Peyer's patch (tissue), 4 donors: ENCODE results near the gene ARRDC1. TPM values are rescaled to one million over a fixed set of nuclear protein-coding genes. Genes with fewer than 3 reads are reported as not detected.

Source experiments
- DNase-seq, 3 donors: peaks; one replicate each; pipeline ENCODE4 v3.0.0-alpha.2; 2017 to 2019
- H3K27ac ChIP-seq, 4 donors: fragments of 200-600 bp; sonication (generic); one replicate each; pipeline ENCODE4 v1.5.1; 2016 to 2019
- H3K27me3 ChIP-seq, 2 donors: fragments of 200-600 bp; sonication (generic); one replicate each; pipeline ENCODE4 v1.5.1; 2019
- H3K36me3 ChIP-seq, 3 donors: fragments of 200-600 bp; sonication (generic); one replicate each; pipeline ENCODE4 v1.5.1; 2016 to 2019
- H3K4me1 ChIP-seq, 4 donors: fragments of 200-600 bp; sonication (generic); one replicate each; pipeline ENCODE4 v1.5.1; 2016 to 2019
- H3K4me3 ChIP-seq, 4 donors: fragments of 200-600 bp; sonication (generic); 1 replicate in 3 of 4; 2 replicates in 1 of 4; pipeline ENCODE4 v1.5.1; 2016 to 2019; ENCODE audit warnings: mild to moderate bottlenecking in 1 of 4
- H3K9me3 ChIP-seq, 4 donors: fragments of 200-600 bp; sonication (generic); one replicate each; pipeline ENCODE4 v1.5.1; 2016 to 2019; ENCODE audit warnings: mild to moderate bottlenecking in 1 of 4
- CTCF ChIP-seq, 6 experiments: fragments of 450-650 bp in 4 of 6; fragments of 200-600 bp in 2 of 6; sonication (generic) in 1 of 6; IDR thresholded peaks; one replicate each; pipeline ENCODE4 v1.5.1; 2017 to 2019; ENCODE audit warnings: antibody characterized with exemption in 6 of 6, mild to moderate bottlenecking in 3 of 6, moderate library complexity in 1 of 6
- POLR2A ChIP-seq, 2 donors: fragments of 450-650 bp; IDR thresholded peaks; one replicate each; pipeline ENCODE4 v1.5.1; 2017; ENCODE audit warnings: antibody characterized with exemption in 2 of 2, mild to moderate bottlenecking in 2 of 2, moderate library complexity in 2 of 2
- total RNA-seq, 4 donors: library from RNA; depleted of rRNA; stranded (reverse); fragments of >200 nt; gene quantifications; one replicate each; pipeline ENCODE4 v1.1.0, GENCODE V29; 2016

The ARRDC1 gene
- total RNA-seq, 4 donors from 2014 or later: 102 to 341 (median 175) TPM

GRCh38 chr9:137588891-137589290 lies 16.6 kb upstream of the ARRDC1 start:
- Histone ChIP-seq H3K27ac (no peak overlapping the region), H3K4me1 (peaks cover 0 to 19% (median 11%) of the 10 kb centered on the region in 4 donors), H3K36me3 (peaks cover 0 to 27% (median 0%) of the 10 kb centered on the region in 3 donors), H3K27me3 (no peaks in the 10 kb centered on the region), H3K9me3 (no peaks in the 10 kb centered on the region), H3K4me3 (no peak overlapping the region)
- TF ChIP-seq CTCF (IDR thresholded peaks at IDR 0.05): no peak
- TF ChIP-seq POLR2A (IDR thresholded peaks at IDR 0.05): no peak
- DNase-seq: no peak

- H3K27ac ChIP-seq: peak overlapping the region in 2 of 4 donors; percentile 63 to 76
- no peaks in the 10 kb centered on the region for H3K27me3 ChIP-seq
- H3K4me3 ChIP-seq: peak overlapping the region; percentile 47 to 94 (median 86)
- no peaks in the 10 kb centered on the region for H3K9me3 ChIP-seq
- H3K36me3 ChIP-seq: peaks cover 0 to 27% (median 0%) of the 10 kb centered on the region in 3 donors
- H3K4me1 ChIP-seq: peaks cover 0 to 19% (median 11%) of the 10 kb centered on the region in 4 donors
- TF ChIP-seq POLR2A (IDR thresholded peaks at IDR 0.05) (no peak), CTCF (IDR thresholded peaks at IDR 0.05) (no peak)
- peak in 1 of 3 donors; percentile 59 for DNase-seq
Measured at GRCh38 chr9:137589441-137590122, 15.9 kb upstream of the ARRDC1 start.

- DNase-seq: no peak
- H3K27me3 ChIP-seq: no peaks in the 10 kb centered on the region
- H3K36me3 ChIP-seq: peaks cover 0 to 27% (median 0%) of the 10 kb centered on the region in 3 donors
- H3K4me1 ChIP-seq: peaks cover 0 to 19% (median 11%) of the 10 kb centered on the region in 4 donors
- peak overlapping the region; percentile 47 to 94 (median 86) for H3K4me3 ChIP-seq
- TF ChIP-seq CTCF (IDR thresholded peaks at IDR 0.05) (no peak), POLR2A (IDR thresholded peaks at IDR 0.05) (no peak)
- H3K27ac ChIP-seq: peak overlapping the region in 2 of 4 donors; percentile 63 to 76
- no peaks in the 10 kb centered on the region for H3K9me3 ChIP-seq
Measured at GRCh38 chr9:137590123-137590468, 15.4 kb upstream of the ARRDC1 start.

GRCh38 chr9:137590469-137591383 lies 14.8 kb upstream of the ARRDC1 start, which contains the start of gene ZMYND19:
TSS of gene ZMYND19 (minus strand) at chr9:137590512. CDS start at chr9:137590263, 249 bp downstream.
- TF ChIP-seq CTCF (IDR thresholded peaks at IDR 0.05) (no peak), POLR2A (IDR thresholded peaks at IDR 0.05) (peak in 1 of 2 donors; percentile 37)
- H3K27ac ChIP-seq: peak within 1 kb of the TSS; percentile 66 to 79 (median 74)
- DNase-seq: peak; percentile 82 to 94 (median 94)
- peaks cover 0 to 24% (median 0%) of the 10 kb centered on the region in 3 donors for H3K36me3 ChIP-seq
- no peaks in the 10 kb centered on the region for H3K9me3 ChIP-seq
- peak within 1 kb of the TSS; percentile 85 to 94 (median 92) for H3K4me3 ChIP-seq
- H3K4me1 ChIP-seq: peaks cover 0 to 19% (median 11%) of the 10 kb centered on the region in 4 donors
- H3K27me3 ChIP-seq: no peaks in the 10 kb centered on the region

- Histone ChIP-seq H3K27ac (no peak overlapping the region), H3K4me1 (peaks cover 0 to 19% (median 11%) of the 10 kb centered on the region in 4 donors), H3K9me3 (no peaks in the 10 kb centered on the region), H3K36me3 (peaks cover 0 to 7% (median 0%) of the 10 kb centered on the region in 3 donors), H3K4me3 (no peak overlapping the region), H3K27me3 (no peaks in the 10 kb centered on the region)
- no peak for TF ChIP-seq CTCF (IDR thresholded peaks at IDR 0.05)
- no peak for TF ChIP-seq POLR2A (IDR thresholded peaks at IDR 0.05)
- no peak for DNase-seq
Measured at GRCh38 chr9:137592767-137593166, 12.7 kb upstream of the ARRDC1 start.
